Neural cell (in vitro differentiated cells): Measurements from ENCODE around the gene FHAD1. TPM values are rescaled to one million over a fixed set of nuclear protein-coding genes. Genes with fewer than 3 reads are reported as not detected.

ENCODE experiments used
- H2AFZ ChIP-seq: fragments of 200-600, 300-800 bp; sonication (generic), shearing (Covaris generic); 2 replicates; pipeline ENCODE4 v1.6.0; 2014; ENCODE audit warnings: low read depth, mild to moderate bottlenecking, antibody characterized with exemption, low read length, moderate library complexity
- H3F3A ChIP-seq: fragments of 200-600 bp; shearing (Covaris generic); 2 replicates; pipeline ENCODE4 v1.6.1; 2016; ENCODE audit warnings: mild to moderate bottlenecking, moderate library complexity, mixed read lengths, antibody characterized with exemption, low read length; ENCODE audit not compliant: insufficient read depth, poor library complexity, severe bottlenecking
- H3K27ac ChIP-seq: fragments of 200-600, 300-800 bp; sonication (generic), shearing (Covaris generic); 2 replicates; pipeline ENCODE4 v1.5.1; 2014; ENCODE audit warnings: mild to moderate bottlenecking, low read length, moderate library complexity
- H3K27me3 ChIP-seq: fragments of 300-800, 200-600 bp; sonication (generic), shearing (Covaris generic); 2 replicates; pipeline ENCODE4 v1.6.0; 2014; ENCODE audit warnings: mild to moderate bottlenecking, low read depth, low read length, moderate library complexity; ENCODE audit not compliant: insufficient read depth
- H3K36me3 ChIP-seq: fragments of 300-800, 200-600 bp; sonication (generic), shearing (Covaris generic); 2 replicates; pipeline ENCODE4 v1.5.1; 2014; ENCODE audit warnings: mild to moderate bottlenecking, antibody characterized with exemption, low read length, moderate library complexity; ENCODE audit not compliant: insufficient read depth
- H3K4me2 ChIP-seq: fragments of 300-800, 200-600 bp; sonication (generic), shearing (Covaris generic); 2 replicates; pipeline ENCODE4 v1.6.0; 2014; ENCODE audit warnings: mild to moderate bottlenecking, low read length
- H3K4me3 ChIP-seq: fragments of 300-800, 200-600 bp; sonication (generic), shearing (Covaris generic); 2 replicates; pipeline ENCODE4 v1.5.1; 2014; ENCODE audit warnings: mild to moderate bottlenecking, low read length, moderate library complexity
- H3K79me2 ChIP-seq: fragments of 200-600 bp; shearing (Covaris generic); replicated peaks from 2 replicates; pipeline ENCODE4 v1.6.0; 2014; ENCODE audit warnings: mild to moderate bottlenecking, low read length, moderate library complexity; ENCODE audit not compliant: insufficient read depth
- H3K9ac ChIP-seq: fragments of 300-800, 200-600 bp; sonication (generic), shearing (Covaris generic); 2 replicates; pipeline ENCODE4 v1.6.1; 2016; ENCODE audit warnings: mild to moderate bottlenecking, low read length, mixed read lengths
- H3K9me2 ChIP-seq: fragments of 200-600 bp; shearing (Covaris generic); 2 replicates; pipeline ENCODE4 v1.6.1; 2016; ENCODE audit warnings: mild to moderate bottlenecking, low read length, mixed read lengths; ENCODE audit not compliant: insufficient read depth
- H3K9me3 ChIP-seq: fragments of 200-600, 300-800 bp; sonication (generic), shearing (Covaris generic); 2 replicates; pipeline ENCODE4 v1.6.1; 2016; ENCODE audit warnings: mild to moderate bottlenecking, mixed run types, low read length, moderate library complexity, mixed read lengths
- H4K20me1 ChIP-seq: fragments of 200-600 bp; shearing (Covaris generic); 2 replicates; pipeline ENCODE4 v1.6.1; 2016; ENCODE audit warnings: mild to moderate bottlenecking, mixed run types; ENCODE audit not compliant: insufficient read depth
- EP300 ChIP-seq: fragments of 450-650 bp; conservative IDR thresholded peaks from 2 replicates; pipeline ENCODE4 v1.6.1; 2014; ENCODE audit warnings: antibody characterized with exemption, mild to moderate bottlenecking, moderate library complexity; ENCODE audit not compliant: poor library complexity, severe bottlenecking
- EZH2 ChIP-seq: fragments of 200-600, 300-800 bp; shearing (Covaris generic), sonication (generic); IDR thresholded peaks from 2 replicates; pipeline ENCODE4 v1.6.1; 2014; ENCODE audit warnings: antibody characterized with exemption, low read length, borderline replicate concordance, mild to moderate bottlenecking; ENCODE audit not compliant: insufficient read depth, poor library complexity, severe bottlenecking
- MXI1 ChIP-seq: fragments of 450-650 bp; conservative IDR thresholded peaks from 2 replicates; pipeline ENCODE4 v1.6.1; 2014; ENCODE audit warnings: antibody characterized with exemption, mild to moderate bottlenecking; ENCODE audit not compliant: poor library complexity, severe bottlenecking
- POLR2AphosphoS5 ChIP-seq: IDR thresholded peaks from 2 replicates; pipeline ENCODE4 v1.6.1; 2012
- RAD21 ChIP-seq: fragments of 450-650 bp; conservative IDR thresholded peaks from 2 replicates; pipeline ENCODE4 v1.6.1; 2014; ENCODE audit warnings: antibody characterized with exemption, mild to moderate bottlenecking, moderate library complexity
- SMC3 ChIP-seq: fragments of 450-650 bp; conservative IDR thresholded peaks from 2 replicates; pipeline ENCODE4 v1.6.1; 2014; ENCODE audit warnings: antibody characterized with exemption, mild to moderate bottlenecking, moderate library complexity; ENCODE audit not compliant: poor library complexity
- TAF1 ChIP-seq: IDR thresholded peaks from 2 replicates; pipeline ENCODE4 v1.6.1; 2012; ENCODE audit warnings: low read depth
- polyA plus RNA-seq: library from polyadenylated mRNA; depleted of rRNA; stranded (reverse); fragments of >200 nt; gene quantifications from 2 replicates; pipeline ENCODE4 v1.2.3, GENCODE V29; 2014
- TF ChIP-seq, protein P1 (sequence below): IDR thresholded peaks from 2 replicates; pipeline ENCODE4 v1.6.1; 2012; ENCODE audit warnings: borderline replicate concordance
- TF ChIP-seq, protein P2 (sequence below): fragments of 450-650 bp; IDR thresholded peaks from 2 replicates; pipeline ENCODE4 v1.5.1; 2014; ENCODE audit warnings: antibody characterized with exemption, mild to moderate bottlenecking, moderate library complexity; ENCODE audit not compliant: poor library complexity, severe bottlenecking

The FHAD1 gene
- polyA plus RNA-seq, 1 donor from 2014 or later = 0.46 TPM

DNA sequence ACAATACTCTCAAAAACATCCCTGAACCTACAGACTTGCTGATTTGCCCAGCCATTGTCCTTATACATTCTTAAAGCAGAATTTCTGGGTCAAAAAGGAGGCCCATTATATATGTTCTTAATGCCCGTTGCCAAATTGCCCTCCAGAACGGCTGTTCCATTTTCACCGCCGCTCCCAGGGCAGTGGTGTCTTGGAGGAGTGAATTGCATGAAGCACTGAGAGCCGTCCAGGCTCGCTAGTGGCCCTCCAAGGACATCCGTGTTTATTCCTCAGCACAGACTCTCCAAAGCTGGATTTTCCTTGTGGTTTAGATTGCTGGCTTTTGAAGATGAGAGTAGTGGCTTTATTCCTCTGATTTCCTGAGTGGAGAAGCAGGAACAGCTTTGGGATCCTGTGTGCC lies 68.8 kb downstream of the FHAD1 start:
- Histone ChIP-seq H3K9ac (no peak overlapping the region), H3K27me3 (no peaks in the 10 kb centered on the region), H3K9me2 (no peaks in the 10 kb centered on the region), H3K27ac (no peak overlapping the region), H3K79me2 (no peaks in the 10 kb centered on the region), H3F3A (no peaks in the 10 kb centered on the region), H3K9me3 (no peaks in the 10 kb centered on the region), H2AFZ (no peak overlapping the region), H4K20me1 (no peaks in the 10 kb centered on the region), H3K4me3 (no peak overlapping the region), H3K4me2 (no peak overlapping the region), H3K36me3 (no peaks in the 10 kb centered on the region)
- TF ChIP-seq SMC3 (no peak), TAF1 (no peak), MXI1 (no peak), EZH2 (no peak), RAD21 (no peak)
- TF ChIP-seq, protein P1, sequence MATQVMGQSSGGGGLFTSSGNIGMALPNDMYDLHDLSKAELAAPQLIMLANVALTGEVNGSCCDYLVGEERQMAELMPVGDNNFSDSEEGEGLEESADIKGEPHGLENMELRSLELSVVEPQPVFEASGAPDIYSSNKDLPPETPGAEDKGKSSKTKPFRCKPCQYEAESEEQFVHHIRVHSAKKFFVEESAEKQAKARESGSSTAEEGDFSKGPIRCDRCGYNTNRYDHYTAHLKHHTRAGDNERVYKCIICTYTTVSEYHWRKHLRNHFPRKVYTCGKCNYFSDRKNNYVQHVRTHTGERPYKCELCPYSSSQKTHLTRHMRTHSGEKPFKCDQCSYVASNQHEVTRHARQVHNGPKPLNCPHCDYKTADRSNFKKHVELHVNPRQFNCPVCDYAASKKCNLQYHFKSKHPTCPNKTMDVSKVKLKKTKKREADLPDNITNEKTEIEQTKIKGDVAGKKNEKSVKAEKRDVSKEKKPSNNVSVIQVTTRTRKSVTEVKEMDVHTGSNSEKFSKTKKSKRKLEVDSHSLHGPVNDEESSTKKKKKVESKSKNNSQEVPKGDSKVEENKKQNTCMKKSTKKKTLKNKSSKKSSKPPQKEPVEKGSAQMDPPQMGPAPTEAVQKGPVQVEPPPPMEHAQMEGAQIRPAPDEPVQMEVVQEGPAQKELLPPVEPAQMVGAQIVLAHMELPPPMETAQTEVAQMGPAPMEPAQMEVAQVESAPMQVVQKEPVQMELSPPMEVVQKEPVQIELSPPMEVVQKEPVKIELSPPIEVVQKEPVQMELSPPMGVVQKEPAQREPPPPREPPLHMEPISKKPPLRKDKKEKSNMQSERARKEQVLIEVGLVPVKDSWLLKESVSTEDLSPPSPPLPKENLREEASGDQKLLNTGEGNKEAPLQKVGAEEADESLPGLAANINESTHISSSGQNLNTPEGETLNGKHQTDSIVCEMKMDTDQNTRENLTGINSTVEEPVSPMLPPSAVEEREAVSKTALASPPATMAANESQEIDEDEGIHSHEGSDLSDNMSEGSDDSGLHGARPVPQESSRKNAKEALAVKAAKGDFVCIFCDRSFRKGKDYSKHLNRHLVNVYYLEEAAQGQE = no peak

DNA sequence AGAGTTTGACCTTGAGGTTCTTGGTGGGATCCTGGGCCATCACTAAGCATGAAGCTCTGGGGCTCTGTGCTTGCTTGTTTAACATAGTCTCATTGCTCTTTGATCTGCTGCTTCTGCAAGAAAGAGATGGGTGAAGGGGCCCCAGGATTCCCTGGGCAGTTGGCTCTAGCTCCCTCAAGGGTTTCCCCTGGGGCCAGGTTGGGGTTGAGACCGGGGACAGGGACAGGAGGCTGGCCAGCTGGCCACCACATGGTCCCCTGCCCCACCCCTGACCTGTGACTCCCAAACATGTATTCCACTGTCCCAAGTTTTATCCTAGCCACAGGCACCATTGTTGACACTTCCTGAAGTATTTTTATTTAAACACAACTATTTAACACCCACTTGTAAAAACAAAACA lies 69.5 kb downstream of the FHAD1 start:
- H3K79me2 ChIP-seq = no peaks in the 10 kb centered on the region

More for the DNA sequence above, 69.5 kb downstream of the FHAD1 start:
- Histone ChIP-seq H4K20me1 (no peaks in the 10 kb centered on the region), H3K9me3 (no peaks in the 10 kb centered on the region), H3K4me2 (no peak overlapping the region), H3K36me3 (no peaks in the 10 kb centered on the region), H3K27ac (no peak overlapping the region), H3K27me3 (no peaks in the 10 kb centered on the region), H3F3A (no peaks in the 10 kb centered on the region), H3K4me3 (no peak overlapping the region), H2AFZ (no peak overlapping the region), H3K9me2 (no peaks in the 10 kb centered on the region), H3K9ac (no peak overlapping the region)
- TF ChIP-seq SMC3 (no peak), EP300 (no peak), POLR2AphosphoS5 (no peak), TAF1 (no peak), EZH2 (no peak)
- TF ChIP-seq, protein P1 = no peak
- TF ChIP-seq, protein P2, sequence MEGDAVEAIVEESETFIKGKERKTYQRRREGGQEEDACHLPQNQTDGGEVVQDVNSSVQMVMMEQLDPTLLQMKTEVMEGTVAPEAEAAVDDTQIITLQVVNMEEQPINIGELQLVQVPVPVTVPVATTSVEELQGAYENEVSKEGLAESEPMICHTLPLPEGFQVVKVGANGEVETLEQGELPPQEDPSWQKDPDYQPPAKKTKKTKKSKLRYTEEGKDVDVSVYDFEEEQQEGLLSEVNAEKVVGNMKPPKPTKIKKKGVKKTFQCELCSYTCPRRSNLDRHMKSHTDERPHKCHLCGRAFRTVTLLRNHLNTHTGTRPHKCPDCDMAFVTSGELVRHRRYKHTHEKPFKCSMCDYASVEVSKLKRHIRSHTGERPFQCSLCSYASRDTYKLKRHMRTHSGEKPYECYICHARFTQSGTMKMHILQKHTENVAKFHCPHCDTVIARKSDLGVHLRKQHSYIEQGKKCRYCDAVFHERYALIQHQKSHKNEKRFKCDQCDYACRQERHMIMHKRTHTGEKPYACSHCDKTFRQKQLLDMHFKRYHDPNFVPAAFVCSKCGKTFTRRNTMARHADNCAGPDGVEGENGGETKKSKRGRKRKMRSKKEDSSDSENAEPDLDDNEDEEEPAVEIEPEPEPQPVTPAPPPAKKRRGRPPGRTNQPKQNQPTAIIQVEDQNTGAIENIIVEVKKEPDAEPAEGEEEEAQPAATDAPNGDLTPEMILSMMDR = no peak
